HL-60 (cell line): Measurements from ENCODE around the gene DAPK1.

Source experiments
- CTCF ChIP-seq: IDR thresholded peaks from one replicate; pipeline ENCODE4 v1.5.1; 2011; ENCODE audit warnings: low read length, control low read depth, inconsistent platforms; ENCODE audit not compliant: insufficient read depth
- POLR2AphosphoS5 ChIP-seq: IDR thresholded peaks from 2 replicates; pipeline ENCODE4 v1.6.1; 2012; ENCODE audit warnings: low read depth
- REST ChIP-seq: IDR thresholded peaks from 2 replicates; pipeline ENCODE4 v1.6.1; 2012; ENCODE audit warnings: low read depth; ENCODE audit not compliant: insufficient replicate concordance
- SPI1 ChIP-seq: IDR thresholded peaks from 2 replicates; pipeline ENCODE4 v1.6.1; 2012; ENCODE audit warnings: low read depth, mild to moderate bottlenecking, borderline replicate concordance

- TF ChIP-seq REST, result no peak
- no peak for TF ChIP-seq CTCF
- no peak for TF ChIP-seq POLR2AphosphoS5
- TF ChIP-seq SPI1, result no peak
These were observed 56.7 kb downstream of the DAPK1 start for GRCh38 chr9:87554171-87554910.
